GM18873 (cell line): ENCODE data around the gene BCLAF1.
"Not testable (repeated sequence)": the region's sequence is repeated elsewhere in the genome, so short reads cannot be mapped to it uniquely, and the experiment has no call there.

ENCODE experiments used
- ATAC-seq: cut with Tn5 transposase; IDR thresholded peaks from one replicate; pipeline ENCODE4 v1.9.1; 2021; ENCODE audit warnings: mild to moderate bottlenecking, moderate library complexity, moderate number of reproducible peaks; ENCODE audit not compliant: unreplicated experiment, low FRiP score

Gene BCLAF1

GRCh38 chr6:136250686-136251008 lies 39.0 kb downstream of the BCLAF1 start:
- no peak for ATAC-seq

GRCh38 chr6:136249811-136250685 lies 39.6 kb downstream of the BCLAF1 start, which contains the start of gene MTFR2:
Gene MTFR2 (minus strand): TSS chr6:136250311. CDS start chr6:136249099, 1,212 bp downstream.
- peak; percentile 98 for ATAC-seq

- ATAC-seq = no peak
These were observed 40.3 kb downstream of the BCLAF1 start for GRCh38 chr6:136249336-136249735.

GRCh38 chr6:136244061-136244616 lies 45.5 kb downstream of the BCLAF1 start:
- ATAC-seq = no peak

- no peak for ATAC-seq
These were observed 53.0 kb downstream of the BCLAF1 start for GRCh38 chr6:136236466-136237293.

GRCh38 chr6:136235233-136235564 lies 54.4 kb downstream of the BCLAF1 start:
- ATAC-seq = no peak

- no peak for ATAC-seq
These were observed 56.9 kb downstream of the BCLAF1 start for GRCh38 chr6:136232701-136233100.

- ATAC-seq = no peak
These were observed 59.3 kb downstream of the BCLAF1 start for GRCh38 chr6:136230219-136230853.

- no peak for ATAC-seq
These were observed 60.8 kb downstream of the BCLAF1 start for GRCh38 chr6:136228814-136229213.

- ATAC-seq = peak; percentile 16
These were observed 62.8 kb downstream of the BCLAF1 start for GRCh38 chr6:136226674-136227377.

- peak; percentile 69 for ATAC-seq
These were observed 63.5 kb downstream of the BCLAF1 start for GRCh38 chr6:136226027-136226673.

GRCh38 chr6:136225496-136225895 lies 64.2 kb downstream of the BCLAF1 start:
- ATAC-seq = no peak

GRCh38 chr6:136224974-136225373 lies 64.7 kb downstream of the BCLAF1 start:
- not testable (repeated sequence) for ATAC-seq

- ATAC-seq = no peak
These were observed 72.9 kb downstream of the BCLAF1 start for GRCh38 chr6:136216503-136217401.

GRCh38 chr6:136213853-136214252 lies 75.8 kb downstream of the BCLAF1 start:
- ATAC-seq = no peak

GRCh38 chr6:136213012-136213539 lies 76.6 kb downstream of the BCLAF1 start:
- ATAC-seq = no peak

- no peak for ATAC-seq
These were observed 77.0 kb downstream of the BCLAF1 start for GRCh38 chr6:136212608-136213007.

GRCh38 chr6:136210398-136211165 lies 79.1 kb downstream of the BCLAF1 start:
- no peak for ATAC-seq
